Karpas-422 (cell line): ENCODE measurements around the gene SERPIND1. TPM values are rescaled to one million over a fixed set of nuclear protein-coding genes. Genes with fewer than 3 reads are reported as not detected.

Experiments used
- DNase-seq: peaks from one replicate; pipeline ENCODE4 v3.0.0-alpha.2; 2015
- H2AFZ ChIP-seq: fragments of 200-600 bp; sonication (generic); 2 replicates; pipeline ENCODE4 v1.6.1; 2014; ENCODE audit warnings: antibody characterized with exemption, low read length, mixed read lengths
- H3K27ac ChIP-seq: fragments of 200-600 bp; sonication (generic); 2 replicates; pipeline ENCODE4 v1.5.1; 2014; ENCODE audit warnings: mild to moderate bottlenecking, low read length, moderate library complexity
- H3K27me3 ChIP-seq: fragments of 200-600 bp; sonication (generic); 2 replicates; pipeline ENCODE4 v1.6.1; 2014; ENCODE audit warnings: low read length, mixed read lengths
- H3K36me3 ChIP-seq: fragments of 200-600 bp; sonication (generic); 2 replicates; pipeline ENCODE4 v1.6.1; 2014; ENCODE audit warnings: low read length, mixed read lengths; ENCODE audit not compliant: insufficient read depth
- H3K4me1 ChIP-seq: fragments of 200-600 bp; sonication (generic); 2 replicates; pipeline ENCODE4 v1.6.1; 2014; ENCODE audit warnings: mild to moderate bottlenecking, low read length, mixed read lengths
- H3K4me2 ChIP-seq: fragments of 200-600 bp; sonication (generic); 2 replicates; pipeline ENCODE4 v1.6.1; 2014; ENCODE audit warnings: low read length, low read depth, mild to moderate bottlenecking; ENCODE audit not compliant: poor library complexity, severe bottlenecking
- H3K4me3 ChIP-seq: fragments of 200-600 bp; sonication (generic); 2 replicates; pipeline ENCODE4 v1.5.1; 2014; ENCODE audit warnings: mild to moderate bottlenecking, antibody characterized with exemption, low read length, mixed read lengths
- H3K79me2 ChIP-seq: fragments of 200-600 bp; sonication (generic); 2 replicates; pipeline ENCODE4 v1.6.1; 2014; ENCODE audit warnings: mild to moderate bottlenecking, low read length, mixed read lengths
- H3K9ac ChIP-seq: fragments of 200-600 bp; sonication (generic); 2 replicates; pipeline ENCODE4 v1.6.0; 2014; ENCODE audit warnings: low read length
- H3K9me2 ChIP-seq: fragments of 200-600 bp; sonication (generic), shearing (Covaris generic); replicated peaks from 2 replicates; pipeline ENCODE4 v1.6.0; 2014; ENCODE audit warnings: mild to moderate bottlenecking, low read length, moderate library complexity; ENCODE audit not compliant: insufficient read depth
- H3K9me3 ChIP-seq: fragments of 300-700, 200-600 bp; sonication (generic); 2 replicates; pipeline ENCODE4 v1.6.1; 2014; ENCODE audit warnings: low read length, mixed read lengths
- H4K20me1 ChIP-seq: fragments of 200-600 bp; sonication (generic); 2 replicates; pipeline ENCODE4 v1.6.1; 2014; ENCODE audit warnings: mild to moderate bottlenecking, antibody characterized with exemption, low read length, low read depth; ENCODE audit not compliant: insufficient read depth
- total RNA-seq: library from RNA; depleted of rRNA; stranded (reverse); fragments of >200 nt; shearing (Covaris generic); gene quantifications from 2 replicates; pipeline ENCODE4 v1.2.3, GENCODE V29; 2014; ENCODE audit warnings: low replicate concordance

SERPIND1 gene
- total RNA-seq, 1 experiment from 2014 or later: not detected

- Histone ChIP-seq H3K4me3 (no peak overlapping the region), H4K20me1 (no peaks in the 10 kb centered on the region), H3K9me2 (no peaks in the 10 kb centered on the region), H3K36me3 (peaks cover 13% of the 10 kb centered on the region), H3K27me3 (no peaks in the 10 kb centered on the region), H3K4me2 (no peak overlapping the region), H3K9ac (no peak overlapping the region), H3K79me2 (no peaks in the 10 kb centered on the region), H2AFZ (no peak overlapping the region), H3K27ac (no peak overlapping the region), H3K9me3 (no peaks in the 10 kb centered on the region), H3K4me1 (no peaks in the 10 kb centered on the region)
- no peak for DNase-seq
Observed at GRCh38 chr22:20805972-20806471, 32.1 kb downstream of the SERPIND1 start.

- H3K27ac ChIP-seq: no peak overlapping the region
- H3K9ac ChIP-seq: no peak overlapping the region
- peaks cover 13% of the 10 kb centered on the region for H3K36me3 ChIP-seq
- DNase-seq: no peak
- no peak overlapping the region for H3K4me2 ChIP-seq
- no peaks in the 10 kb centered on the region for H3K9me3 ChIP-seq
- H3K9me2 ChIP-seq: no peaks in the 10 kb centered on the region
- H3K4me3 ChIP-seq: no peak overlapping the region
- no peaks in the 10 kb centered on the region for H4K20me1 ChIP-seq
- no peaks in the 10 kb centered on the region for H3K27me3 ChIP-seq
- no peaks in the 10 kb centered on the region for H3K4me1 ChIP-seq
- H3K79me2 ChIP-seq: no peaks in the 10 kb centered on the region
- H2AFZ ChIP-seq: no peak overlapping the region
Observed at GRCh38 chr22:20807315-20807752, 33.4 kb downstream of the SERPIND1 start.

- no peaks in the 10 kb centered on the region for H3K4me1 ChIP-seq
- H3K27me3 ChIP-seq: no peaks in the 10 kb centered on the region
- H3K79me2 ChIP-seq: no peaks in the 10 kb centered on the region
- no peaks in the 10 kb centered on the region for H4K20me1 ChIP-seq
- H3K4me3 ChIP-seq: no peak overlapping the region
- no peak for DNase-seq
- no peaks in the 10 kb centered on the region for H3K9me2 ChIP-seq
- H3K27ac ChIP-seq: no peak overlapping the region
- H3K9ac ChIP-seq: no peak overlapping the region
- H3K9me3 ChIP-seq: no peaks in the 10 kb centered on the region
- no peak overlapping the region for H2AFZ ChIP-seq
- H3K36me3 ChIP-seq: peaks cover 26% of the 10 kb centered on the region
- no peak overlapping the region for H3K4me2 ChIP-seq
Observed at GRCh38 chr22:20808844-20809243, 34.9 kb downstream of the SERPIND1 start.

GRCh38 chr22:20809538-20810185 is 35.7 kb downstream of the SERPIND1 start:
- H2AFZ ChIP-seq: no peak overlapping the region
- H3K9me2 ChIP-seq: no peaks in the 10 kb centered on the region
- no peaks in the 10 kb centered on the region for H3K27me3 ChIP-seq
- DNase-seq: no peak
- no peaks in the 10 kb centered on the region for H4K20me1 ChIP-seq
- no peak overlapping the region for H3K27ac ChIP-seq
- no peaks in the 10 kb centered on the region for H3K79me2 ChIP-seq
- no peak overlapping the region for H3K9ac ChIP-seq
- no peak overlapping the region for H3K4me2 ChIP-seq
- H3K4me1 ChIP-seq: no peaks in the 10 kb centered on the region
- H3K4me3 ChIP-seq: no peak overlapping the region
- H3K9me3 ChIP-seq: no peaks in the 10 kb centered on the region
- peaks cover 26% of the 10 kb centered on the region for H3K36me3 ChIP-seq

GRCh38 chr22:20810645-20811044 is 36.7 kb downstream of the SERPIND1 start:
- Histone ChIP-seq H3K4me1 (no peaks in the 10 kb centered on the region), H3K9me3 (no peaks in the 10 kb centered on the region), H4K20me1 (no peaks in the 10 kb centered on the region), H3K4me3 (no peak overlapping the region), H3K36me3 (peaks cover 26% of the 10 kb centered on the region), H3K9ac (no peak overlapping the region), H3K4me2 (no peak overlapping the region), H2AFZ (no peak overlapping the region), H3K27me3 (no peaks in the 10 kb centered on the region), H3K9me2 (no peaks in the 10 kb centered on the region), H3K27ac (no peak overlapping the region), H3K79me2 (no peaks in the 10 kb centered on the region)
- DNase-seq: no peak

- Histone ChIP-seq H3K79me2 (no peaks in the 10 kb centered on the region), H3K27ac (no peak overlapping the region), H4K20me1 (no peaks in the 10 kb centered on the region), H3K9me2 (no peaks in the 10 kb centered on the region), H3K4me1 (no peaks in the 10 kb centered on the region), H2AFZ (no peak overlapping the region), H3K36me3 (peaks cover 26% of the 10 kb centered on the region), H3K4me3 (no peak overlapping the region), H3K27me3 (no peaks in the 10 kb centered on the region), H3K9ac (no peak overlapping the region), H3K4me2 (no peak overlapping the region), H3K9me3 (no peaks in the 10 kb centered on the region)
- no peak for DNase-seq
Observed at GRCh38 chr22:20811171-20811570, 37.3 kb downstream of the SERPIND1 start.

- Histone ChIP-seq H3K79me2 (no peaks in the 10 kb centered on the region), H3K4me2 (no peak overlapping the region), H3K36me3 (peaks cover 35% of the 10 kb centered on the region), H2AFZ (no peak overlapping the region), H3K27me3 (no peaks in the 10 kb centered on the region), H4K20me1 (no peaks in the 10 kb centered on the region), H3K9ac (no peak overlapping the region), H3K9me3 (no peaks in the 10 kb centered on the region), H3K4me3 (no peak overlapping the region), H3K27ac (no peak overlapping the region), H3K4me1 (no peaks in the 10 kb centered on the region), H3K9me2 (no peaks in the 10 kb centered on the region)
- no peak for DNase-seq
Observed at GRCh38 chr22:20811971-20812660, 38.2 kb downstream of the SERPIND1 start.

- Histone ChIP-seq H3K27ac (no peak overlapping the region), H3K4me2 (no peak overlapping the region), H3K9ac (no peak overlapping the region), H3K9me3 (no peaks in the 10 kb centered on the region), H3K27me3 (no peaks in the 10 kb centered on the region), H3K4me1 (no peaks in the 10 kb centered on the region), H3K9me2 (no peaks in the 10 kb centered on the region), H3K79me2 (no peaks in the 10 kb centered on the region), H3K4me3 (no peak overlapping the region), H2AFZ (no peak overlapping the region), H4K20me1 (no peaks in the 10 kb centered on the region), H3K36me3 (peaks cover 36% of the 10 kb centered on the region)
- no peak for DNase-seq
Observed at GRCh38 chr22:20813056-20813455, 39.1 kb downstream of the SERPIND1 start.
